ENCODE results near the gene MAPK13.
A peak's percentile ranks its signal among the peaks of the same experiment; 100 is the strongest.

MAPK13 gene

GRCh38 chr6:36102853-36103252, 27.5 kb upstream of the MAPK13 start:
- no peak for DNase-seq
- TF ChIP-seq GATA1 (IDR thresholded peaks at IDR 0.05; ENCODE audit: low read depth, low read length) (no peak), POLR2A (IDR thresholded peaks at IDR 0.05; ENCODE audit: low read length) (no peak)

GRCh38 chr6:36104836-36105235, 25.5 kb upstream of the MAPK13 start:
- no peak for TF ChIP-seq GATA1 (IDR thresholded peaks at IDR 0.05; ENCODE audit: low read depth, low read length)
- no peak for TF ChIP-seq POLR2A (IDR thresholded peaks at IDR 0.05; ENCODE audit: low read length)
- DNase-seq = peak in 1 of 2 experiments; percentile 47

GRCh38 chr6:36109092-36109491, 21.2 kb upstream of the MAPK13 start:
- no peak for DNase-seq
- TF ChIP-seq POLR2A (IDR thresholded peaks at IDR 0.05; ENCODE audit: low read length) (no peak), GATA1 (IDR thresholded peaks at IDR 0.05; ENCODE audit: low read depth, low read length) (no peak)

GRCh38 chr6:36110050-36110449, 20.3 kb upstream of the MAPK13 start:
- DNase-seq = no peak

GRCh38 chr6:36110863-36111262, 19.4 kb upstream of the MAPK13 start:
- peak; percentile 35 to 57 for DNase-seq

More at GRCh38 chr6:36110050-36110449, 20.3 kb upstream of the MAPK13 start:
- TF ChIP-seq POLR2A (IDR thresholded peaks at IDR 0.05; ENCODE audit: low read length) (no peak), GATA1 (IDR thresholded peaks at IDR 0.05; ENCODE audit: low read depth, low read length) (no peak)

GRCh38 chr6:36111526-36111925, 18.8 kb upstream of the MAPK13 start:
- TF ChIP-seq GATA1 (IDR thresholded peaks at IDR 0.05; ENCODE audit: low read depth, low read length) = no peak
- TF ChIP-seq POLR2A (IDR thresholded peaks at IDR 0.05; ENCODE audit: low read length) = no peak
- DNase-seq = no peak

More at GRCh38 chr6:36110863-36111262, 19.4 kb upstream of the MAPK13 start:
- no peak for TF ChIP-seq GATA1 (IDR thresholded peaks at IDR 0.05; ENCODE audit: low read depth, low read length)
- no peak for TF ChIP-seq POLR2A (IDR thresholded peaks at IDR 0.05; ENCODE audit: low read length)

- TF ChIP-seq GATA1 (IDR thresholded peaks at IDR 0.05; ENCODE audit: low read depth, low read length) = no peak
- no peak for TF ChIP-seq POLR2A (IDR thresholded peaks at IDR 0.05; ENCODE audit: low read length)
- no peak for DNase-seq
Observed at GRCh38 chr6:36113049-36113448, 17.3 kb upstream of the MAPK13 start.

GRCh38 chr6:36113703-36114102, 16.6 kb upstream of the MAPK13 start:
- no peak for DNase-seq
- no peak for TF ChIP-seq GATA1 (IDR thresholded peaks at IDR 0.05; ENCODE audit: low read depth, low read length)
- no peak for TF ChIP-seq POLR2A (IDR thresholded peaks at IDR 0.05; ENCODE audit: low read length)

GRCh38 chr6:36114798-36115408, 15.4 kb upstream of the MAPK13 start:
- no peak for TF ChIP-seq POLR2A (IDR thresholded peaks at IDR 0.05; ENCODE audit: low read length)
- no peak for TF ChIP-seq GATA1 (IDR thresholded peaks at IDR 0.05; ENCODE audit: low read depth, low read length)
- DNase-seq = no peak

GRCh38 chr6:36115412-36115811, 14.9 kb upstream of the MAPK13 start:
- no peak for DNase-seq
- no peak for TF ChIP-seq GATA1 (IDR thresholded peaks at IDR 0.05; ENCODE audit: low read depth, low read length)
- TF ChIP-seq POLR2A (IDR thresholded peaks at IDR 0.05; ENCODE audit: low read length) = no peak

- TF ChIP-seq POLR2A (IDR thresholded peaks at IDR 0.05; ENCODE audit: low read length) (no peak), GATA1 (IDR thresholded peaks at IDR 0.05; ENCODE audit: low read depth, low read length) (no peak)
- peak; percentile 61 to 74 for DNase-seq
Observed at GRCh38 chr6:36116066-36116864, 14.0 kb upstream of the MAPK13 start.

GRCh38 chr6:36116943-36117342, 13.4 kb upstream of the MAPK13 start:
- peak; percentile 86 to 88 for DNase-seq
- peak; percentile 69 for TF ChIP-seq POLR2A (IDR thresholded peaks at IDR 0.05; ENCODE audit: low read length)
- no peak for TF ChIP-seq GATA1 (IDR thresholded peaks at IDR 0.05; ENCODE audit: low read depth, low read length)

GRCh38 chr6:36117658-36118549, 12.4 kb upstream of the MAPK13 start:
- TF ChIP-seq GATA1 (IDR thresholded peaks at IDR 0.05; ENCODE audit: low read depth, low read length) = no peak
- TF ChIP-seq POLR2A (IDR thresholded peaks at IDR 0.05; ENCODE audit: low read length) = no peak
- peak; percentile 46 to 68 for DNase-seq
